HG03342 (cell line): ENCODE measurements around the gene HDAC8.
A peak's percentile ranks its signal among the peaks of the same experiment; 100 is the strongest.
"Not testable (repeated sequence)": the region's sequence is repeated elsewhere in the genome, so short reads cannot be mapped to it uniquely, and the experiment has no call there.

Experiments
- ATAC-seq: cut with Tn5 transposase; IDR thresholded peaks from one replicate; pipeline ENCODE4 v1.9.1; 2021; ENCODE audit warnings: mild to moderate bottlenecking, moderate library complexity; ENCODE audit not compliant: unreplicated experiment

Gene HDAC8

GRCh38 chrX:72330131-72330530 lies 242.5 kb downstream of the HDAC8 start:
- no peak for ATAC-seq

GRCh38 chrX:72326605-72327300 lies 245.9 kb downstream of the HDAC8 start:
- ATAC-seq, result no peak

- ATAC-seq, result not testable (repeated sequence)
Observed at GRCh38 chrX:72319651-72320050, 253.0 kb downstream of the HDAC8 start.

- no peak for ATAC-seq
Observed at GRCh38 chrX:72317139-72317538, 255.5 kb downstream of the HDAC8 start.

GRCh38 chrX:72316408-72317110 lies 256.1 kb downstream of the HDAC8 start:
- ATAC-seq, result no peak

GRCh38 chrX:72314881-72315280 lies 257.8 kb downstream of the HDAC8 start:
- ATAC-seq, result no peak

- ATAC-seq, result no peak
Observed at GRCh38 chrX:72313707-72314641, 258.7 kb downstream of the HDAC8 start.

GRCh38 chrX:72312311-72312940 lies 260.2 kb downstream of the HDAC8 start:
- no peak for ATAC-seq

- no peak for ATAC-seq
Observed at GRCh38 chrX:72309297-72310071, 263.2 kb downstream of the HDAC8 start.

- ATAC-seq, result no peak
Observed at GRCh38 chrX:72308566-72309296, 263.9 kb downstream of the HDAC8 start.

GRCh38 chrX:72308209-72308565 lies 264.5 kb downstream of the HDAC8 start:
- ATAC-seq, result no peak

GRCh38 chrX:72307646-72308051 lies 265.0 kb downstream of the HDAC8 start:
- ATAC-seq, result no peak

GRCh38 chrX:72306851-72307645 lies 265.6 kb downstream of the HDAC8 start:
- ATAC-seq, result peak; percentile 58

GRCh38 chrX:72306085-72306801 lies 266.4 kb downstream of the HDAC8 start:
- no peak for ATAC-seq

- no peak for ATAC-seq
Observed at GRCh38 chrX:72305286-72306084, 267.2 kb downstream of the HDAC8 start, which contains the start of gene CITED1. CITED1 (minus strand) TSS chrX:72305914; CDS start chrX:72302869, 3,045 bp downstream.

- no peak for ATAC-seq
Observed at GRCh38 chrX:72304877-72305276, 267.8 kb downstream of the HDAC8 start.

GRCh38 chrX:72301781-72302180 lies 270.9 kb downstream of the HDAC8 start:
- no peak for ATAC-seq
